Natural killer cell (primary cell): Measurements from ENCODE around the gene PRODH. TPM values are rescaled to one million over a fixed set of nuclear protein-coding genes. Genes with fewer than 3 reads are reported as not detected.
"Not testable (repeated sequence)": the region's sequence is repeated elsewhere in the genome, so short reads cannot be mapped to it uniquely, and the experiment has no call there.

Experiments
- ATAC-seq, 3 donors: fragments of 150-1000 bp in 2 of 3; fragments of 200-7000 bp in 1 of 3; cut with Tn5 transposase; 1 replicate in 1 of 3; 2 replicates in 2 of 3; pipeline ENCODE4 v1.10.0; 2021; ENCODE audit warnings: mild to moderate bottlenecking in 2 of 3, moderate library complexity in 2 of 3
- DNase-seq, 2 donors: peaks; one replicate each; pipeline versions ENCODE4 v3.0.0 to v3.0.0-alpha.2; 2013 to 2021; ENCODE audit warnings: mixed read lengths in 1 of 2
- H3K27ac ChIP-seq: one replicate; pipeline ENCODE4 v1.5.1; 2013; ENCODE audit warnings: mild to moderate bottlenecking, low read length
- H3K27me3 ChIP-seq: one replicate; pipeline ENCODE4 v1.6.1; 2013; ENCODE audit warnings: low read length; ENCODE audit not compliant: control insufficient read depth, insufficient read depth
- H3K36me3 ChIP-seq: one replicate; pipeline ENCODE4 v1.6.1; 2013; ENCODE audit warnings: low read length; ENCODE audit not compliant: control insufficient read depth, insufficient read depth
- H3K4me1 ChIP-seq: one replicate; pipeline ENCODE4 v1.6.1; 2013; ENCODE audit warnings: low read length; ENCODE audit not compliant: control insufficient read depth, insufficient read depth
- H3K4me3 ChIP-seq: one replicate; pipeline ENCODE4 v1.5.1; 2013; ENCODE audit warnings: low read length
- H3K9me3 ChIP-seq: one replicate; pipeline ENCODE4 v1.6.1; 2013; ENCODE audit warnings: low read length; ENCODE audit not compliant: control insufficient read depth, insufficient read depth
- H3K27ac Mint-ChIP-seq, 2 donors: one replicate each; pipeline ENCODE4 v1.8.0; 2022; ENCODE audit warnings: mild to moderate bottlenecking in 2 of 2, mixed read lengths in 2 of 2, moderate library complexity in 1 of 2
- H3K27me3 Mint-ChIP-seq, 2 donors: one replicate each; pipeline ENCODE4 v1.8.0; 2022; ENCODE audit warnings: low read depth in 2 of 2, mixed read lengths in 2 of 2
- H3K36me3 Mint-ChIP-seq: one replicate; pipeline ENCODE4 v1.8.0; 2022; ENCODE audit warnings: mixed read lengths
- H3K4me1 Mint-ChIP-seq, 2 donors: one replicate each; pipeline ENCODE4 v1.8.0; 2022; ENCODE audit warnings: mixed read lengths in 2 of 2
- H3K4me3 Mint-ChIP-seq: one replicate; pipeline ENCODE4 v1.8.0; 2022; ENCODE audit warnings: mild to moderate bottlenecking, moderate library complexity, mixed read lengths
- H3K9me3 Mint-ChIP-seq, 2 donors: one replicate each; pipeline ENCODE4 v1.8.0; 2022; ENCODE audit warnings: mixed read lengths in 2 of 2
- WGBS: methylation state at CpG from one replicate; pipeline ENCODE4 v1.1.7; 2013; ENCODE audit warnings: missing lambda C conversion rate; ENCODE audit not compliant: insufficient coverage; 5-methylcytosine and 5-hydroxymethylcytosine counted together
- intact Hi-C: fragments of 100-400 bp; cut with micrococcal nuclease; formaldehyde crosslinking; loops from one replicate; pipeline ENCODE4 v1.14.2; 2022
- total RNA-seq, 4 donors: library from RNA; stranded (reverse); fragments of 120-200 nt in 1 of 4; gene quantifications; one replicate each; pipeline versions ENCODE4 v1.2.3 to v1.2.4, GENCODE V29; 2013 to 2022
- TF ChIP-seq, protein P1 (sequence below): fragments of 200-600 bp; IDR thresholded peaks from one replicate; pipeline ENCODE4 v1.8.0; 2022; ENCODE audit warnings: antibody characterized with exemption

PRODH gene
- total RNA-seq, 3 donors from 2014 or later (not counting 1 experiment from before 2014, with no cell fraction given): not detected

DNA sequence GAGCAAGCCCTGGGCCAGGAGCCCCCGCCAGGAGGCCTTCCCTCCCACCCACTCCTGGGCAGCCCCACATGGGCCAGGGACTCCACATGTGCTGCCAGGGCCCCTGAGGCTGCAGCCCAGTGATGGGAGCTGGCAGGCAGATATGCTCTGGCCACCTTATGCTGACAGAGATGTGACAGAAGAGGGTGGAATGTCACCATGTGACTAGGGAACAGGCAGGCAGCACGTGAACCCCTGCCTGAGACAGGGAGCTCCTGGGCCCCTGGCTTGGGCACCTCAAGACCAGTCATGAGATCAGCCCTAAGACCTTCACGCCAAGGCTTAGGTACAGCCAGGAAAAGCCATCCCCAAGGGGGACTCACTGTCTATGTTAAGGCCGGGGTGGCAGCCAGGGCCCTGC is 9.1 kb downstream of the PRODH start:
- Histone ChIP-seq H3K27ac (no peak overlapping the region), H3K4me3 (no peak overlapping the region), H3K27me3 (no peaks in the 10 kb centered on the region), H3K4me1 (no peaks in the 10 kb centered on the region), H3K9me3 (no peaks in the 10 kb centered on the region), H3K36me3 (no peaks in the 10 kb centered on the region)
- H3K4me1 Mint-ChIP-seq: no peaks in the 10 kb centered on the region
- no peak overlapping the region for H3K4me3 Mint-ChIP-seq
- no peaks in the 10 kb centered on the region for H3K27me3 Mint-ChIP-seq
- H3K9me3 Mint-ChIP-seq: no peaks in the 10 kb centered on the region
- no peak overlapping the region for H3K27ac Mint-ChIP-seq
- ATAC-seq (no peak), DNase-seq (no peak)
- no CpG with 5 or more reads among the region's 4 CpGs for WGBS
- H3K36me3 Mint-ChIP-seq: no peaks in the 10 kb centered on the region
- TF ChIP-seq, protein P1, sequence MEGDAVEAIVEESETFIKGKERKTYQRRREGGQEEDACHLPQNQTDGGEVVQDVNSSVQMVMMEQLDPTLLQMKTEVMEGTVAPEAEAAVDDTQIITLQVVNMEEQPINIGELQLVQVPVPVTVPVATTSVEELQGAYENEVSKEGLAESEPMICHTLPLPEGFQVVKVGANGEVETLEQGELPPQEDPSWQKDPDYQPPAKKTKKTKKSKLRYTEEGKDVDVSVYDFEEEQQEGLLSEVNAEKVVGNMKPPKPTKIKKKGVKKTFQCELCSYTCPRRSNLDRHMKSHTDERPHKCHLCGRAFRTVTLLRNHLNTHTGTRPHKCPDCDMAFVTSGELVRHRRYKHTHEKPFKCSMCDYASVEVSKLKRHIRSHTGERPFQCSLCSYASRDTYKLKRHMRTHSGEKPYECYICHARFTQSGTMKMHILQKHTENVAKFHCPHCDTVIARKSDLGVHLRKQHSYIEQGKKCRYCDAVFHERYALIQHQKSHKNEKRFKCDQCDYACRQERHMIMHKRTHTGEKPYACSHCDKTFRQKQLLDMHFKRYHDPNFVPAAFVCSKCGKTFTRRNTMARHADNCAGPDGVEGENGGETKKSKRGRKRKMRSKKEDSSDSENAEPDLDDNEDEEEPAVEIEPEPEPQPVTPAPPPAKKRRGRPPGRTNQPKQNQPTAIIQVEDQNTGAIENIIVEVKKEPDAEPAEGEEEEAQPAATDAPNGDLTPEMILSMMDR: no peak
- intact Hi-C loops: no loop called here

GRCh38 chr22:18925368-18926064 is 10.6 kb downstream of the PRODH start:
- Mint-ChIP-seq H3K4me3 (no peak overlapping the region), H3K27ac (no peak overlapping the region), H3K9me3 (no peaks in the 10 kb centered on the region), H3K4me1 (no peaks in the 10 kb centered on the region), H3K36me3 (no peaks in the 10 kb centered on the region), H3K27me3 (no peaks in the 10 kb centered on the region)
- Histone ChIP-seq H3K4me3 (no peak overlapping the region), H3K36me3 (no peaks in the 10 kb centered on the region), H3K27me3 (no peaks in the 10 kb centered on the region), H3K4me1 (no peaks in the 10 kb centered on the region), H3K27ac (no peak overlapping the region), H3K9me3 (no peaks in the 10 kb centered on the region)
- TF ChIP-seq, protein P1: no peak
- ATAC-seq (no peak), DNase-seq (no peak)
- intact Hi-C loops: no loop called here
- no CpG with 5 or more reads among the region's 20 CpGs for WGBS

- H3K36me3 Mint-ChIP-seq, H3K4me3 ChIP-seq, H3K27ac Mint-ChIP-seq, intact Hi-C loops, H3K9me3 Mint-ChIP-seq, DNase-seq, H3K9me3 ChIP-seq, ATAC-seq, H3K4me3 Mint-ChIP-seq, H3K36me3 ChIP-seq, H3K4me1 Mint-ChIP-seq, H3K4me1 ChIP-seq, H3K27me3 ChIP-seq, H3K27ac ChIP-seq, H3K27me3 Mint-ChIP-seq: not testable (repeated sequence)
- WGBS: no CpG with 5 or more reads among the region's 12 CpGs
Measured at GRCh38 chr22:18920257-18920902, 15.7 kb downstream of the PRODH start.

DNA sequence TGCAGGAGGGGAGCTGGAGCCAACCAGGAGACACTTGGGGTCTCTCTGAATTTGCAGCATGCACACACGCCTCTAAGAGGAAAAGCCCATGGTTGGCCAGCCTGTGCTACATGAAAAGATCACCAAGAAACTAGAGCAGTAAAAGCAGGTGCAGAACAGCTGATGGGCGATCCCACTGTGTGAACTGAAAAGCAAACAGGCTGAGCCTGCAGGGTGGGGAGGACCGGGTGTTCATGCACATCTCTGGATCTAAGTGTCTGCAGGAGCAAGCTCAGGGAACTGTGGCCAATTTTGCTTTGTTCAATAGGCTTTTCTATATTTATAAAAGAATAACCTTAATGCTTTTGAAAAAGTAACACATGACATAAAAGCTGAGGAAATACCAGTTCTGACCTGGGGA is 18.3 kb downstream of the PRODH start:
- H3K4me3 Mint-ChIP-seq, H3K36me3 Mint-ChIP-seq, H3K9me3 Mint-ChIP-seq, intact Hi-C loops, DNase-seq, H3K27me3 Mint-ChIP-seq, H3K27ac ChIP-seq, H3K4me1 ChIP-seq, H3K9me3 ChIP-seq, ATAC-seq, H3K4me1 Mint-ChIP-seq, H3K36me3 ChIP-seq, H3K27me3 ChIP-seq, H3K27ac Mint-ChIP-seq, H3K4me3 ChIP-seq: not testable (repeated sequence)
- 67% methylated on average over 1 of the region's 3 CpGs for WGBS

DNA sequence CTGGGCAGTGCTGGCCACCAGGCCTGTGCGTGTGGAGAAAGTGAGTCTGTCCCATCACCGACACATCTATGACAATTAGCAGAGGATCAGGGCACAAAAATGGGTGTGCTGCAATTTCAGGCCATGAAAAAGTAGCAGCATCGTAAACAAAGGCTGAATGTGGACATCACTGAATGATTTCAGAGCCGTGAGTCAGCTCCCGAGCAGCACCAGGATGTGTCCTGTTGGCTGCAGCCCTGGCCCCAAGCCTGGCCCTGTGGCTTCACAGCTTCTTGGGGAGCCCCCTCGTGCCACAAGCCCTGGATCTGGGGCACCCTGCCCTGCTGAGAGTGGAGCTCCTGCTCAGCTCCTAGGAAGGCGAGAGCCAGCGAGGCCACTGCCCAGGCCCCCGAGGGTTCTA is 20.5 kb downstream of the PRODH start:
- H3K27ac ChIP-seq, H3K9me3 Mint-ChIP-seq, H3K9me3 ChIP-seq, H3K4me1 ChIP-seq, intact Hi-C loops, H3K4me1 Mint-ChIP-seq, H3K4me3 ChIP-seq, H3K27me3 Mint-ChIP-seq, H3K4me3 Mint-ChIP-seq, H3K27me3 ChIP-seq, DNase-seq, H3K27ac Mint-ChIP-seq, ATAC-seq, H3K36me3 Mint-ChIP-seq, H3K36me3 ChIP-seq: not testable (repeated sequence)
- no CpG with 5 or more reads among the region's 9 CpGs for WGBS

DNA sequence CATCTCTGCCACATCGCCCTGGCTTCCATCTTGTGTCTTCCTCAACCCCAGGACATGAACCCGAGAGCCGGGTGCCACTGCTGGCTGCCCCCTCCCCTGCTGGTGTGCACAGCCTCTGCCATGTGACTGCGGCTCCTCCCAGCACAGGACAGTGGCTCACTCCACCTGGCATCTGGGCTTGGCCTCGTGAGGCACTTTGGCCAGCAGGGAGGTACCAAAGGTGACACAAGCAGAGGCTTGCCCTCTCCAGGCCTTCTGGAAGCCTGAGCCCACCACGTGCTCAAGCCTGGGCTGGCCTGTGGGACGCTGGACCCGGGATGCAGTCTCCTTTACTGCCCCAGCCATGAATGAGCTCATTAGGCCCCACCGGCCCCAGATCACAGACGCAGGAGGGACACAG is 21.5 kb downstream of the PRODH start:
- DNase-seq, ATAC-seq, H3K27ac Mint-ChIP-seq, H3K4me1 Mint-ChIP-seq, H3K27ac ChIP-seq, H3K9me3 Mint-ChIP-seq, H3K36me3 ChIP-seq, intact Hi-C loops, H3K4me3 ChIP-seq, H3K4me1 ChIP-seq, H3K27me3 ChIP-seq, H3K4me3 Mint-ChIP-seq, H3K27me3 Mint-ChIP-seq, H3K36me3 Mint-ChIP-seq, H3K9me3 ChIP-seq: not testable (repeated sequence)
- WGBS: no CpG with 5 or more reads among the region's 10 CpGs
